CD4-positive, alpha-beta T cell treated with Interleukin-12 subunit alpha and Interleukin-12 subunit beta, for 1 hour (primary cell): ENCODE data around the gene GYG2.
"Not testable (repeated sequence)": the region's sequence is repeated elsewhere in the genome, so short reads cannot be mapped to it uniquely, and the experiment has no call there.

Source experiments
- DNase-seq: peaks from one replicate; pipeline ENCODE4 v3.0.0-alpha.2; 2020

GYG2 gene

DNA sequence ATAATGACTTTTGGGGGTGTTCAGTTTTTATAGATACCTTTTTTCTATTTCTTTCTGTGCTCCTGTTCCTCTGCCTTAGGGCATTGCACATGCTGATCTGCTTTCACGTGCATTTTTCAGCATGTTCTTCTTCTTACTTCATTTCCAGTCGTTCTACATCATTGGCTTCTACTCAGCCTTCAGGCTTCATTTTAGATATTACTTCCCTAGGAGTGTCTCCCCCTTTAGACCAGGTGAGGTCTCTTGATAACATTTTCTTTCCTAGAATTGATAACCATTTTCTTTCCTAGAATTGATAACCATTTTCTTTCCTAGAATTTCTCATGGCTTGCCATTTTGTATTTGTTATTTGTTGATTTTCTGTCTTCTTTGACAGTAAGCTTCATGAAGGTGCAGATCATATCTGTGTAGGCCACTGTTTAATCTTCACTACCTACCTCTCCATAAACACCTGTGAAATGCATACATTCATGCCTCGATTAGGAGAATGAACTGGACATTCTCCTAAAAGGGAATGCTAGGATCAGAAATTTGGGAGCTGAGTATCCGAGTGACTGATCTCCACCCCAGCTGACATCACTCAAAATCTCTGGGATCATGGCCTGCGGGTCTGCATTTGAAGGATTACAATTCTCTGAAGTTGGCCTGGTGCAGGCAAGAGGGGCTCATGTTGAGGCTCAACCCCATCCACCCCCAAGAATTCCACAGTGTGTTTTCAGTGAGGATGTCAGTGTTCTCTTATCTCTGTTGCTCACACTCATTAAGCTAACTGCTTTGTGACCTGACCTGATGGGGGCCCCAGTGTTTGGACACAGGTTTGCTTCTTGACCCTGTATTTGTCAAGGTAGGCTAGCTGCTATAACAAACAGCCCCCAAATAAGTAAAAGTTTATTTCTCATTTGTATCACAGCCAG is 45.7 kb downstream of the GYG2 start:
- no peak for DNase-seq

DNA sequence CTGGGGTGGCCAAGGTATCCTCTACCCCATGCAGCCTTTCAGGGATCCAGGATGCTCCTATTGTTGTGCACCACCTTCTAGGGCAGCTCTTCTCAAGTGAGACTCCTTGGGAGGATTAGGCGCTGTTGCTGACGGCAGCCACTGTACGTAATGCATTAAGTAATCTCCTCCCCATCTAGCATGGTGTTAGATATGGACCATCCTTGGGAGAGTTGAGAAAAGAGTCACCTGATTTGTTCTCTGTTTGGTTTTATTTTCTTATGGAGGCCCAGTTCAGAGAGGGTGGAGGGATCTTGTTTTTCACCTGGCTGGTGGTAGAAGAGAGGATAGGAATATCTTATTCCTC is 46.4 kb downstream of the GYG2 start:
- no peak for DNase-seq

DNA sequence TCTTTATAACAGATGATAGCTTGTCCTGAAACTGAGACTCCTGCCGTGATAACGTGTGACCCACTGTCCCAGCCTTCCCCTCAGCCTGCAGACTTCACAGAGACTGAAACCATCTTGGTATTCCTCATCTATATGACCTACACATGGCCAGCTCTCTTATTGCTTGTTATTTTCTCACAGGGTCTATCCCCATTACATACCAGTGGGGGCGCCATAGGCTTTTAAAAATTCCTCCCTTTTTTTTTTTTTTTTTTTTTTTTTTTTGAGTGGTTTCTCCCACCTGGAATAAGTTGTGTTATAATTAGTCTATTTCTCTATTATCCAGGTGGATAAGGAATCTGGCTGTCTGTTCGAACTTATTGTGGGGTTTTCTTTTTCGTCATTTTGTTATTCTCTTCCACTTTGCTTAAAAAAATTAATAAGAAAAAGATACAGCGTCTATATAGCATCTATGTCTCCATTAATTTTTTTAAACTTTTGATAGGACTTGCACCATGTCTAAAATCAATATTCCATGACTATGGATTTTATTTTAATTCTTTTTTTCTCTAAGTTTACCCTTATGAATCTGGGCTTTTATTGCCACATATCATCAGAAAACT is 47.2 kb downstream of the GYG2 start:
- DNase-seq: no peak

DNA sequence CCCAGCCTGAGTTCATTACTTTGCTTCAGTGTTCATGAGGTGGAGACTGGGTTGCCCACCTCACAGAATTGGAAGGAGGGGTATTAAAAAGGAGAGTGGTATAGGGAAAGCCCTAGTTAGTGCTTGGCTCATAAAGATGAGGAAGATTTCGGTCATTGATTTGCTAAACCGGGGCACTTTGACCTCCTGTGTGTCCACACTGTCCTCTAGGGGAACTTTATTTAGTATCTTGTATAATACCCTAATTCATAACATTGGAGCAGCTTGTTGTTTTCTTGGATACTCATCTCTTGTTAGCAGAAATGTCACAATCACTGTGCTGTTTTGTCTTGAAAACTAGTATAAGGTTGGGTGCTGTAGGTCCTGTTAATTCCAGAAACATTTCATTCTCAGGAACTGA is 49.8 kb downstream of the GYG2 start:
- DNase-seq: no peak

DNA sequence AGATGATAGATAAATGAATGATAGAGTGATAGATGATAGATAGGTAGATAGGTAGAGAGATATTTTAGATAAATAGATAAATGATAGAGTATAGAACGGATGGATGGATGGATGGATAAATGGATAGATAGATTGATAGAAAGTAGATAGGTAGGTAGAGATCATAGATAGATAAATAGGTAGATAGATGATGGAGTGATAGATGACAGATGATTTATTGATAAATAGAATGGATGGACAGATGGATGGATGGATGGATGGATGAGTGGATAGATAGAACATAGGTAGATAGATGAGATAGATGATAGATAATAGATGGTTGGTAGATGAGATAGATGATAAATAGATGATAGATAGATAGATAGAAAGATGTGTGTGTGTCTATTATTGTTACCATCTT is 50.9 kb downstream of the GYG2 start:
- DNase-seq: no peak

DNA sequence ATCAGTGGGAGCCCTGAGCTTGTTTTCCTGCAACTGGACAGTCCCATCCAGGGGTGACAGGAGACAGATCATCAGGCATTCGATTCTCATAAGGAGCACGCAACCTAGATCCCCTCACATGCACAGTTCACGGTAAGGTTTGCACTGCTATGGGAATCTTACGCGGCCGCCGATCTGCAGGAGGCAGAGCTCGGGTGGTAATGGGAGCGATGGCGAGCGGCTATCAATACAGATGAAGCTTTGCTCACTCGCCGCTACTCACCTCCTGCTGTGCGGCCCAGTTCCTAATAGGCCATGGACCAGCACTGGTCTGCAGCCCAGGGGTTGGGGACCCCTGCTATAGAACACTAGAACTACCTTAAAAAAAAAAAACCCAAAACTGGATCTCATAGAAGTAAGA is 55.0 kb downstream of the GYG2 start:
- DNase-seq: no peak

DNA sequence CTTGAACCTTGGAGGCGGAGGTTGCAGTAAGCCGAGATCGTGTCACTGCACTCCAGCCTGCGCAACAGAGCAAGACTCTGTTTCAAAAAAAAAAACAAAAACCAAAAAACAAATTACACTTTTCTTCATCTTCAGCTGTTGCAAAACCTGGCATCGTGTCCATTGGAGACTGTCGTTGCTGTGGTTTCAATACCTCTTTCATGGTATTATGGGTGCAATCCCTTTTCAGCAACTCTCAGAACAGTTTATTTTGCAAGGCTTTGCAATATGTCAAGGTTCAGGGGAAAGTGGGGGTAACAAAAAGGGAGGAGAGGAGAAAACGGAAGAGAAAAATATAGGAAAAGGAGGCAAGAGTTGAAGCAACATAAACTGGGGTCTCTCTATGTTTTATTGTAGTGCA is 59.6 kb downstream of the GYG2 start:
- DNase-seq: no peak

DNA sequence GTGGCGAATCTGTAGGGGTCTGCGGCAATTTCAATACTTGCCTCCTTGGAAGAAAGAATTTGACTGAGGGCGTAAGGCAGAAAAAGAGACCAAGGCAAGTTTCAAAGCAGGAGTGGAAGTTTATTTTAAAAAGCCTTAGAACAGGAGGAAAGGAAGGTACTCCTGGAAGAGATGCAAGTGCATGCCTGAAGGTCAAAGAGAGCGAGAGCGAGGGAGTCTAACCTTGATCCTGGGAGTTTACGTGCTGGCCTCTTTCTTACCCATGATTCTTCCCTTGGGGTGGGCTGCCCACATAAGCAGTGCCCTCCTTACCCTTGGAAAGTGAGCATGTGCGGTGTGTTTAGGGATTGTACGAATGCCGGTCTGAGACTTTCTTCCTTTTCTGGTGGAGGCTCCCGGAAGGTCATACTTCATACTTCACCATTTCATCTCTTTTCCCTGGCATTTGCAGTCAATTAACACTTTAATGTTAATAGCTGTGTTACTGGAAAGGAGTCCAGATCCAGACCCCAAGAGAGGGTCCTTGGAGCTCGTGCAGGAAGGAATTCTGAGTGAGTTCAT is 60.4 kb downstream of the GYG2 start:
- DNase-seq: no peak

DNA sequence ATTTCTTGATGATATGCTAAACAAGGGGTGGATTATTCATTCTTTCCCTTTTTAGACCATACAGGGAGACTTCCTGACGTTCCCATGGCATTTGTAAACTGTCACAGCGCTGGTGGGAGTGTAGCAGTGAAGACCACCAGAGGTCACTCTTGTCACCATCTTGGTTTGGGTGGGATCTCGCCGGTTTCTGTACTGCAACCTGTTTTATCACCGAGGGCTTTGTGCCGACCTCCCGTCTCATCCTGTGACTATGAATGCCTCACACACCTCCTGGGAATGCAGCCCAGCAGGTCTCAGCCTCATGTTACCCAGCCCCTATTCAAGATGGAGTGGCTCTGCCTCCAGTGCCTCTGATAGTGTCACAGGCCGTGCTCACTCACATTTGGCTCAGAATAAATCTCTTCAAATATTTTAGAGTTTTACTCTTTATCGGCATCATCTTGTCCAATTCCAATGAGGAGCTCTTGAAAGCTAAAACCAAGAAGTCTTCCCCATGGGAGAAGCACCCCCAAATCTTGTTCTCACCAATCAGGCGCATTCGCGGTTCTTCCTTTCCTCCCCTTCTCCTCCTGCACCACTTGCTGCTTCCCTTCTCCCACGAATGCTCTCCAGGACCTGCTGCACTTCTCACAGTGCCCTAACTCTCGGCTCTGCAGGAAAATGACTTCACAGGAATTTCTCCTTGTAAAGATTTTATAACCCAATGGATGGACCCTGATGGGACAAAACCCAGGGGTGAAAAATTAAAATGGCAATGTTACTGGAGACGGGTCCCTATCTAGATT is 61.2 kb downstream of the GYG2 start:
- not testable (repeated sequence) for DNase-seq

DNA sequence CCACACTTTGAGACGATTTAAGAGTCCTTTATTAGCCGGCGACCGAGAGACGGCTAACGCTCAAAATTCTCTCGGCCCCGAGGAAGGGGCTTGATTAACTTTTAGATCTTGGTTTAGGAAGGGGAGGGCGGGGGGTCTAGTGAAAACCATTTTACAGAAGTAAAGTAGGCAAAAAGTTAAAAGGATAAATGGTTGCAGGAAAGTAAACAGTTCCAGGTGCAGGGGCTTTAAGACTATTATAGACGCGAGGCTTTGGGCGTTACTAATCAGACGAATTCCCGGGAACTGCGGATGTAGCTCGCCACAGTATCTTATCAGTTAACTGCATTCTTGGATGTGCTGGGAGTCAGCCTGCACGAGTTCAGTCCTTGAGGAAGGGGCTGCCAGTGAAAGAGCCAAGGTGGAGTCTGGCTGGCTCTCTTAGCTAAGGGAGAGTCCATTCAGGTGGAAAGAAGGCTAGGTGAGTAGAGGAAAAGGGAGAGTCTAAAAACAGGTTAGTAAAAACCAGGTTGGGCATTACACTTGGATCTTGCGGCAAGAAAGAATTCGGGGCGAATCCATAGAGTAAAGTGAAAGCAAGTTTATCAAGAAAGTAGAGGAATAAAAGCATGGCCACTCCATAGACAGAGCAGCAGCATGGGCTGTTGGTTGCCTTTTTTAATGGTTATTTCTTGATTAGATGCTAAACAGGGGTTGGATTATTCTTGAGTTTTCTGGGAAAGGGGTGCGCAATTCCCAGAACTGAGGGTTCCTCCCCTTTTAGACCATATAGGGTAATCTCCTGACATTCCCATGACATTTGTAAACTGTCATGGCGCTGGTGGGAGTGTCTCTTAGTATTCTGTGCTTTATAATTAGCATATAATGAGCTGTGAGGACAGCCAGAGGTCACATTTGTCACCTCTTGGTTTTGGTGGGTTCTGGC is 62.1 kb downstream of the GYG2 start:
- not testable (repeated sequence) for DNase-seq

DNA sequence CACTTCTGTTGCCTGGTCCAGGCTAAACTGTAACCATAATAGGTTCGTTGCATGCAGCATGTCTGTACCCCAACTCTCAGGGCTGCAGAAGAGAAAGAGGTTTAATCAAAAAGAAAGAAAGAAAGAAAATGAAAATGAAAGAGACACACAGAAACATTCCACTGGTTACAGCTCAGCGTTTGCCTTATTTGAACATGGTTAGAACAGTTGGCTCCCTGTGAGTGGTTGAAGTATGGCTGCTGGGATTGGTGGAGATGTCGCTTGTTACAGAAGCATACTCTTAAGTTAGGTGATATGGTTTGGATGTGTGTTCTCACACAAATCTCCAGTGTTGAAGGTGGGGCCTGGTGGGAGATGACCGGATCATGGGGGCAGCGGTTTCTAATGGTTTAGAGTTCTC is 64.1 kb downstream of the GYG2 start:
- DNase-seq: no peak

DNA sequence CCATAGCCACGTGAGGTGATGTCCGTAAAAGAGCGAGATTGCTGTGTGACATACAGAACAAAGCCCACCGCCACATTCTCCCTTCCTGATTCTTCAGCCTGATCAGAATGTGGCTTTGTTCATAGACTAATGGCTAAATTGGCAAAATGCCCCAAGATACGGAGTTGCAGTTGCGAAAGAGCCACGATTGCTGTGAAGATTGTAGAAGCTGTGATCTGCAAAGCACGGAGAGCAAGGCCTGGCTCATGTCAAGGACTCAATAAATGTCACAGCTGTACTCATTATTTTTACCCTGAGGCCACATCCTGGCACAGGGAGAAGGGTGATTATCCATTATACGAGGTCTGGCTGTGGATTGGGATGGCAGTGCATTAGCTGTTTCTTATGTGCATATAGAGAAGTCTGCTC is 66.2 kb downstream of the GYG2 start:
- no peak for DNase-seq

DNA sequence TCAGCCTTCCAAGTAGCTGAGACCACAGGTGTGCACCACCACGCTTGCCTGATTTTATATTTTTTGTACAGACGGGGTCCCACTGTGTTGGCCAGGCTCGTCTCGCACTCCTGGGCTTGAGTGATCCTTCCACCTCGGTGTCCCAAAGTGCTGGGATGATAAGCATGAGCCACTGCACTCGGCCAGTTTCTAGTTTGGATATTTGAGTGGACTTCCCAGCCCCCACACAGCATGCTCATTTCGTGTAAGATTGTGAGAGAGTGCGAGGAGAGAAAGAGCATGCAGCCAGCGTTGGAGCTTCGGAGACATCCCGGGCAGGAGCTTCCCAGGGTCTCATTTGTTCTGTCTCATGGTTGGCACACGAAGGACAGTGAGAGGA is 68.6 kb downstream of the GYG2 start:
- no peak for DNase-seq

DNA sequence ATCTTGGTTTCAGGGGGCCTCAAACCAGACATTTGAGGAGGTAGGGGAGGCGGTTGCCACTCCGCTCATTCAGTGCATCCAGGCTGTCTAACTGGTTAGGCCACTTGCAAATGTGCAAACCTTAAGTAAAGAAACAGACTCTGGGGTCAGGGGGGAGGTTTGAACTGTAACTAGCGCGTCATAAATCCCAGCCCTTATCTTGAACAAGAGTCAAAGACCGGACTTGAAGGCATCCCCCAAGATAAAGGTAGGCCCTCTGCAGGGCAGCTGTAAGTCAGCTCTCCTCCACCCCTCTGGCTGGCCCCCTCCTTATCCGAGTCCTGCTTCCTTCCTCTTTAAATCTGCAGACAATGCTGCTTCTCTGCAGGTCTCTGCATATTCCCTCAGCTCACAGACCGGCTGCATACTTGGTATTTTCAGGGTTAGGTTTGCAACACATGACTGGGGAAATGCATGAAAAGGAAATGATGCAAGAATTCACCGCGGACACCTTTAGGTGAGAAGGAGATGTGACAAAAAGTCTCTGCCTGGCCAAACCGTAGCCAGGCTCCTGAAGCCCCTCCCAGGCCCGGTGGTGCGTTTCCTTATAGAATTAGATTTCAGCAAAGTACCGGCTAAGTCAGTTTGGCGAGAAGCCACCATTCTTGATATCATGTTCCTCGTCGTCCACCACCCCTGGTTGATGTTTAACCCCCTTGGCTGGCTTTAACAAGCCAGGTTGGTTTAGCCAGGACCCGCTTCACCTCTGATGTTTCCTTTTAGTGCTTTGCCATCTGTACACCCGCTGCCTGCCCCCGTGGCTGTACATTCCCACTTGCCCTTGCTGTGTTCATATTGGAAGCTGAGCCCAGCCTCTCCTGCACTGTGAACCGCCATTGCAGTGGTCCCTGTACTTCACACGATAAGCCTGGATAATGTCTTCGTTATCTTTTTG is 69.2 kb downstream of the GYG2 start:
- DNase-seq: peak; percentile 22

DNA sequence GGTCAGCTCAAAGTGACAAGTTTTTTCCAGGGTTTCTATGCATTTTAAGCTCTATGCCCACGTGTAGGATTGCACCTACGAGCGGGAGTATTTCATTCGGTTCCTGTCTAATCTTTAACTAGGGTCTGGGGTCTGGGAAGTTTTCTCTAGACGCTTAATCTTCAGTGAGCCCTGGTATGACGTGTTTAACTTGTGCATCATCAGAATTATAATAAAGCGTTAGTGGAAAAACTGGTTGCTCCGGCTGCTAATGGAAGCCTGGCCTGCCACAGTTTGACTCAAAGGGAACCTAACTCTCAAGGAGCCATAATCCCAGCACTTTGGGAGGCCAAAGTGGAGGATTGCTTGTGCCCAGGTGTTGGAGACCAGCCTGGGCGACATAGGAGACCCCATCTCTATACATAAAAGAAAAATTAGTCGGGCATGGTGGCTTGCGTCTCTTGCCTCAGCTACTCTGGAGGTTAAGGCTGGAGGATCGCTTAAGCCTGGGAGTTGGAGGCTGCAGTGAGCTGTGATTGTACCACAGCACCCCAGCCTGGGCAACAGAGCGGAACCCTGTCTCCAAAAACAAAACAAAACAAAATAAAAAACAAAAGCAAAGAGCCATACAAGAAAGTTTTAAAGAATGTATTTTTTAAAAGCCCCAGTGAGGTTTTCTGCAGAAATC is 70.2 kb downstream of the GYG2 start:
- DNase-seq: no peak

DNA sequence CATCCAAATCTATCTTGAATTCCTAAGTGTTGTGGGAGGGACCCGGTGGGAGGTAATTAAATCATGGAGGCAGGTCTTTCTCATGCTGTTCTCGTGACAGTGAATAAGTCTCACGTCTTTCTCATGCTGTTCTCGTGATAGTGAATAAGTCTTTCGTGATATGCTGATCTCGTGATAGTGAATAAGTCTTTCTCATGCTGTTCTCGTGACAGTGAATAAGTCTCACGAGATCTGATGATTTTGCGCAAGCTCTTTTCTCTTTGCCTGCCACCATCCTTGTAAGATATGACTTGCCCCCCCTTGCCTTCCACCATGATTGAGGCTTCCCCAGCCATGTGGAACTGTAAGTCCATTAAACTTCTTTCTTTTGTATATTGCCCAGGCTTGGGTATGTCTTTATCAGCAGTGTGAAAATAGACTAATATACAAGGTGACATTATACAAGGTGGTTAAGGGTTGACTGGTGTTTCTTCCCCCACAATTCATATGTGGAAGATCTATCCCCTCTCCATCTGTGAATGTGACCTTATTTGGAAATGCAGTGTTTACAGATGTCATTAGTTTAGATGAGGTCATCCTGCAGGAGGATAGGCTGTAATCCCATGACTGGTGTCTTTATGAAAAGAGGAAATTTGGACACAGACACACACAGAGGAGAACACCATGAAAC is 72.8 kb downstream of the GYG2 start:
- DNase-seq: no peak

DNA sequence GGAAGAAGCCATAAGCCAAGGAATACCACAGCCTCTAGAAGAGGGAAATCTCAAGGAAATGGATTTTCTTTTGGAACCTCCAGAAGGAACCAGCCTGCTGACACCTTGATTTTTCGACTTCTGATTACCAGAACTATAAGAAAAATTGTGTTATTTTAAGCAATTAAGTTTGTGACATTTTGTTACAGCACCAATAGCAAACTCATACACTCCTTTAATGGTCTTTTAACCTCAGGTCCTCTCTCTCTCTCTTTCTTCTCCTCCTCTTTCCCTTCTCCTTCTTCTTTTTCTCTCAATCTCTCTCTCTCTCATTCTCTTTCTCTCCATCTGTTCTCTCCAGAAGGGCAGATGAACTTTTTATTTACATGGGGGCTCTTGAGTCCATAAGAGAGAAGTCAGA is 74.1 kb downstream of the GYG2 start:
- DNase-seq: no peak

DNA sequence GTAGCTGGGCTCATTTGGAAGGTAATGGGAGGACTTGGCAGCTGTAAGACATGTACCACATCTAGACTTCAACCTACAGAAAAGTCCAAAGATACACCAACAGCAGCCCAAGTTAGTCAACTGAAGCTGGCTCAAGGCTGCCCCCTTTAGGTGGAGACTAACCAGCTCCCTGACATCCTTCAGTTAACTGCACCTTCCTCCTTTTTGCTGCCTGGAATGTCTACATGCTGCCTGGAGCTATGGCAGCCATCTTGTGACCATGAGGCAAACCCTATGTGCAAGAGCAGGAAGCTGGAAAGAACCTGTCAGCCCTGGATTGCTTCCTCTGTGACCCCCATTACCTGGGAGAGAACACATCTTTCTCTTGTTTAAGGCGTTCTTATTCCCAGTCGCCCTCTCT is 74.6 kb downstream of the GYG2 start:
- no peak for DNase-seq

DNA sequence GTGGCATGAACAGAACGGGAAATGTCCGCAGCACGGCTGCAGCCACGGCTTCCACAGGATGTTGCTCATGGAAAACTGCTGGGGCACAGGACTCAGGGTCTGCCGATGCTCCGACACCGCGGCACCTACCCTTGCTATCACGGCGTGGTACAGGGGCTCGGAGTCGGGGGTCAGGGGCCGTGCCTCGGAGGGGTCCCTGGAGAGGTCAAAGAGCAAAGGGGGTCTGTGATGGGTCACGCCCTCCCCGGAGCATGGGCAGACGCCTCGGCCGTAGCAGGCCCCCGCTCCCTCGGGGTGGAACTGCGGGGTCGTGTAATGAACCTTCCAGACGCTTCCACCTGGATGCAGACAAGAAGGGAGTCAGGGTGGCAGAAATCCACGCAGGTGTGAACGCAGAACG is 78.6 kb downstream of the GYG2 start:
- DNase-seq: no peak

DNA sequence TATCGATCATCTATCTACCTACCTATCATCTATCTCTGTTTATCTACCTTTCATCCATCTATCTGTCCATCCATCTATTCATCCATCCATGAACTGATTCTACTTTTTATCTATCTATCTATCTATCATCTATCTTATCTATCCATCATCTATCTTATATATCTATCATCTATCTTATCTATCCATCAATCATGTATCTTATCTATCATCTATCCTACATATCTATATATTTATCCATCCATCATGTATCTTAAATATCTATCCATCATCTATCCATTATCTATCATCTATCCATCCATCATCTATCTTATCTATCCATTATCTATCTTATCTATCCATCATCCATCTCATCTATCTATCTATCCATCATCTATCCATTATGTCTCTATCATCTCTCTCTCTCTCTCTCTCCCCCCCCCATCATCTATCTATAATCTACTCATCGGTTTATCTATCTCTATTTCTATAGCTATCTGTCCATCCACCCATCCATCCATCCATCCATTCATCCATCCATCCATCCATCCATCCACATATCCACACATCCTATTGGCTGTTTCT is 79.5 kb downstream of the GYG2 start:
- no peak for DNase-seq
